Hepatocyte (in vitro differentiated cells): Measurements from ENCODE around the gene DOCK1. TPM values are rescaled to one million over a fixed set of nuclear protein-coding genes. Genes with fewer than 3 reads are reported as not detected.

Source experiments
- DNase-seq: peaks from one replicate; pipeline ENCODE4 v3.0.0-alpha.2; 2016; ENCODE audit warnings: low spot score
- H2AFZ ChIP-seq: fragments of 200-600 bp; sonication (generic); 2 replicates; pipeline ENCODE4 v1.6.0; 2016; ENCODE audit warnings: antibody characterized with exemption, mild to moderate bottlenecking
- H3K27ac ChIP-seq: fragments of 200-600 bp; sonication (generic); 2 replicates; pipeline ENCODE4 v1.5.1; 2016; ENCODE audit warnings: mild to moderate bottlenecking
- H3K27me3 ChIP-seq: fragments of 200-600 bp; sonication (generic); 2 replicates; pipeline ENCODE4 v1.6.1; 2016
- H3K36me3 ChIP-seq: fragments of 200-600 bp; sonication (generic); replicated peaks from 2 replicates; pipeline ENCODE4 v1.5.1; 2016; ENCODE audit warnings: low read depth; ENCODE audit not compliant: insufficient read depth
- H3K4me1 ChIP-seq: fragments of 200-600 bp; sonication (generic); 2 replicates; pipeline ENCODE4 v1.5.1; 2016; ENCODE audit warnings: mild to moderate bottlenecking, moderate library complexity; ENCODE audit not compliant: insufficient read depth
- H3K4me2 ChIP-seq: fragments of 200-600 bp; sonication (generic); 2 replicates; pipeline ENCODE4 v1.6.0; 2016
- H3K4me3 ChIP-seq: fragments of 200-600 bp; sonication (generic); 2 replicates; pipeline ENCODE4 v1.5.1; 2016; ENCODE audit warnings: mild to moderate bottlenecking
- H3K79me2 ChIP-seq: fragments of 200-600 bp; sonication (generic); 2 replicates; pipeline ENCODE4 v1.6.0; 2017; ENCODE audit warnings: mild to moderate bottlenecking
- H3K9me2 ChIP-seq: fragments of 200-600 bp; sonication (generic); replicated peaks from 2 replicates; pipeline ENCODE4 v1.6.0; 2017; ENCODE audit warnings: mild to moderate bottlenecking; ENCODE audit not compliant: insufficient read depth
- H3K9me3 ChIP-seq: fragments of 200-600 bp; sonication (generic); 2 replicates; pipeline ENCODE4 v1.5.1; 2016; ENCODE audit warnings: low read depth, mild to moderate bottlenecking
- H4K20me1 ChIP-seq: fragments of 200-600 bp; sonication (generic); 2 replicates; pipeline ENCODE4 v1.6.0; 2016; ENCODE audit warnings: mild to moderate bottlenecking; ENCODE audit not compliant: insufficient read depth, poor library complexity, severe bottlenecking
- EZH2 ChIP-seq: fragments of 200-600 bp; sonication (generic); IDR thresholded peaks from 2 replicates; pipeline ENCODE4 v1.6.1; 2016; ENCODE audit warnings: antibody characterized with exemption, mild to moderate bottlenecking, borderline replicate concordance
- EZH2phosphoT487 ChIP-seq: fragments of 200-600 bp; sonication (generic); IDR thresholded peaks from one replicate; pipeline ENCODE4 v1.6.1; 2018; ENCODE audit warnings: antibody characterized with exemption, mild to moderate bottlenecking, low read depth, moderate library complexity; ENCODE audit not compliant: unreplicated experiment, severe bottlenecking
- WGBS: methylation state at CpG from one replicate; pipeline ENCODE4 v1.1.6; 2016; ENCODE audit warnings: low lambda C conversion rate; ENCODE audit errors: missing lambda C conversion rate; 5-methylcytosine and 5-hydroxymethylcytosine counted together
- polyA plus RNA-seq: library from polyadenylated mRNA; unstranded; fragments of >200 nt; fragmentation: Nextera tagmentation; extraction: Ambion mirVana; gene quantifications from 2 replicates; pipeline ENCODE4 v1.2.1, GENCODE V29; 2016
- total RNA-seq: library from RNA; depleted of rRNA; stranded (reverse); fragments of >200 nt; gene quantifications from 2 replicates; pipeline ENCODE4 v1.2.3, GENCODE V29; 2014
- TF ChIP-seq, protein P1 (sequence below): fragments of 200-600 bp; sonication (generic); IDR thresholded peaks from 2 replicates; pipeline ENCODE4 v1.5.1; 2016; ENCODE audit warnings: antibody characterized with exemption, mild to moderate bottlenecking; ENCODE audit not compliant: poor library complexity

The DOCK1 gene
- total and polyA plus RNA-seq, 2 experiments from 2014 or later: 16.0 to 55.5 TPM

DNA sequence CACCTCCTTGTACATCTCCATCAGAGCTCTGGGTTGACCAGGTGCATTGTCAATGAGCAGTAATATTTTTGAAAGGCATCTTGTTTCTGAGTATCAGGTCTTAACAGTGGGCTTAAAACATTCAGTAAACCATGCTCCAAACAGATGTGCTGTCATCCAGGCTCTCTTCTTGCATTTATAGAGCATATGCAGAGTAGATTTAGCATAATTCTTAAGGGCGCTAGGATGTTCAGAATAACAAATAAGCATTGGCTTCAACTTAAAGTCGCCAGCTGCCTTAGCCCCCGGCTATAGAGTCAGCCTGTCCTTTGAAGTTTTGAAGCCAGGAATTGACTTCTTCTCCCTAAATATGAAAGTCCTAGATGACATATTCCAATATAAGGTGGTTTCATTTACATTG, 421.7 kb downstream of the DOCK1 start:
- no peak for TF ChIP-seq EZH2phosphoT487
- TF ChIP-seq, protein P1, sequence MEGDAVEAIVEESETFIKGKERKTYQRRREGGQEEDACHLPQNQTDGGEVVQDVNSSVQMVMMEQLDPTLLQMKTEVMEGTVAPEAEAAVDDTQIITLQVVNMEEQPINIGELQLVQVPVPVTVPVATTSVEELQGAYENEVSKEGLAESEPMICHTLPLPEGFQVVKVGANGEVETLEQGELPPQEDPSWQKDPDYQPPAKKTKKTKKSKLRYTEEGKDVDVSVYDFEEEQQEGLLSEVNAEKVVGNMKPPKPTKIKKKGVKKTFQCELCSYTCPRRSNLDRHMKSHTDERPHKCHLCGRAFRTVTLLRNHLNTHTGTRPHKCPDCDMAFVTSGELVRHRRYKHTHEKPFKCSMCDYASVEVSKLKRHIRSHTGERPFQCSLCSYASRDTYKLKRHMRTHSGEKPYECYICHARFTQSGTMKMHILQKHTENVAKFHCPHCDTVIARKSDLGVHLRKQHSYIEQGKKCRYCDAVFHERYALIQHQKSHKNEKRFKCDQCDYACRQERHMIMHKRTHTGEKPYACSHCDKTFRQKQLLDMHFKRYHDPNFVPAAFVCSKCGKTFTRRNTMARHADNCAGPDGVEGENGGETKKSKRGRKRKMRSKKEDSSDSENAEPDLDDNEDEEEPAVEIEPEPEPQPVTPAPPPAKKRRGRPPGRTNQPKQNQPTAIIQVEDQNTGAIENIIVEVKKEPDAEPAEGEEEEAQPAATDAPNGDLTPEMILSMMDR: no peak
- Histone ChIP-seq H3K36me3 (no peaks in the 10 kb centered on the region), H3K9me2 (no peaks in the 10 kb centered on the region), H3K4me2 (no peak overlapping the region), H3K27ac (no peak overlapping the region), H3K27me3 (no peaks in the 10 kb centered on the region), H3K4me3 (no peak overlapping the region), H3K79me2 (no peaks in the 10 kb centered on the region), H2AFZ (no peak overlapping the region), H3K4me1 (no peaks in the 10 kb centered on the region), H4K20me1 (no peaks in the 10 kb centered on the region), H3K9me3 (no peaks in the 10 kb centered on the region)
- 96% methylated on average over 3 of the region's 3 CpGs for WGBS
- no peak for DNase-seq

DNA sequence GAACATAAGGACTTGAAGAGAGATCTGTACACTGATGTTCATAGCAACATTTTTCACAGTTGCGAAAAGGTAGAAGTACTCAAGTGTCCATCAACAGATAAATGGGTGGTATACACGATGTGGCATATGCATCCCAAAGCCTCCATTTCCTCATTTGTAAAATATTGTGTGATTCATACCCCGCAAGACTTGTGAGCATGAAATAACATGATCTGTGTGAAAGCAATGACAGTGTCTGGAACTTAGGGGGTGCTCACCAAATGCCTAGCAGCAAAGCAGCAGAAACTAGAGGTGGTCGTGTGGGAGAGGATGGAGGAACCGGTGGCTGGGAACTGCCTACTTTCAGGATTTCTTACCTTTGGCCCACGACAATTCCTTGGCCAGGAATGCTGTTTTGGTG, 426.5 kb downstream of the DOCK1 start:
- no peak overlapping the region for H2AFZ ChIP-seq
- H3K9me3 ChIP-seq: no peaks in the 10 kb centered on the region
- H3K36me3 ChIP-seq: no peaks in the 10 kb centered on the region
- no peaks in the 10 kb centered on the region for H3K4me1 ChIP-seq
- no peaks in the 10 kb centered on the region for H3K27me3 ChIP-seq
- TF ChIP-seq, protein P1: no peak
- TF ChIP-seq EZH2phosphoT487 (no peak), EZH2 (no peak)
- H3K27ac ChIP-seq: no peak overlapping the region
- no peak for DNase-seq
- H3K4me3 ChIP-seq: no peak overlapping the region
- H3K4me2 ChIP-seq: no peak overlapping the region
- no peaks in the 10 kb centered on the region for H3K79me2 ChIP-seq
- no peaks in the 10 kb centered on the region for H4K20me1 ChIP-seq
- no peaks in the 10 kb centered on the region for H3K9me2 ChIP-seq
- WGBS: 97% methylated on average over 6 of the region's 6 CpGs

DNA sequence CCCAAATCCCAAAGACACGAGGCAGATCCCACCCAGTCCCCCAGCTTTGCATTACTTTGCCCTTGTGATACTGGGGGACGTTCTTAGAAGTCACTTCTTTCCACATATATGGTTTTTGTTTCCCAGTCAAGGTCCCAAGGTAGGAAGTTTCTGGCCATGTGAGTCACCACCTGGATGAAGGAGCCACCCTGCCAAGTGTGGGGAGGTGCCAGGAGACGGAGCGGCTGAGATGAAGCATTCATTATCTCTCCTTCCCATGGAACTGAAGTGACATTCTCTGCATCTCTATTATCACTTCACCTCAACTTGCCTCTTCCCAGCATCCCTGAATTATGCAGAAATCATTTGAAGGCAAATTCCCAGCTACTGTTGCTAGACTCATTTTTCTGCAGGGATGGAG, 427.4 kb downstream of the DOCK1 start:
- Histone ChIP-seq H3K9me2 (no peaks in the 10 kb centered on the region), H3K36me3 (no peaks in the 10 kb centered on the region), H3K4me2 (no peak overlapping the region), H3K27ac (no peak overlapping the region), H2AFZ (no peak overlapping the region), H4K20me1 (no peaks in the 10 kb centered on the region), H3K27me3 (no peaks in the 10 kb centered on the region), H3K4me3 (no peak overlapping the region), H3K9me3 (no peaks in the 10 kb centered on the region), H3K79me2 (no peaks in the 10 kb centered on the region), H3K4me1 (no peaks in the 10 kb centered on the region)
- no peak for TF ChIP-seq EZH2
- no peak for TF ChIP-seq EZH2phosphoT487
- TF ChIP-seq, protein P1: no peak
- 92% methylated on average over 4 of the region's 4 CpGs for WGBS
- no peak for DNase-seq

DNA sequence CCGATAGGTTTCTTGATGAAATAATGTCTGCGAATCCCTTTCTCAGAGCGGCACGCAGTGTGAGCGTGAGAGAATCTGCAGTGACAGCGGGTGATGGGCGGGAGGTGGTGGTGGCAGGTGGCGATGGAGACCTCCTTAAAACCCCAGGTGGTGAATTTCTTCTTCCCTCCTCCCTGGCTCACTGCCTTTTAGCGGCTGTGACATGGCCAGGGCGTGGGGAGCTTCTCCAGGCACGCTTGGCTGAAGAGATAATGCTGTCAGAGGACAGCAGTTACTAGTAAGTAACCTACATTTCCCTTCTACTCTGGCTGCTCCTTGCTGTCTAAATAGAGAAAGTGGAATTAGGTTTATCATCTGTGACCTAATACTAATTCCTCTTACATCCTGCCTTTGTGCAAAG, 432.6 kb downstream of the DOCK1 start:
- no peaks in the 10 kb centered on the region for H3K36me3 ChIP-seq
- WGBS: 86% methylated on average over 11 of the region's 11 CpGs

More for the DNA sequence above, 432.6 kb downstream of the DOCK1 start:
- Histone ChIP-seq H3K27me3 (no peaks in the 10 kb centered on the region), H3K27ac (no peak overlapping the region), H3K79me2 (no peaks in the 10 kb centered on the region), H4K20me1 (no peaks in the 10 kb centered on the region), H2AFZ (no peak overlapping the region), H3K4me1 (no peaks in the 10 kb centered on the region), H3K4me3 (no peak overlapping the region), H3K9me3 (no peaks in the 10 kb centered on the region), H3K4me2 (no peak overlapping the region), H3K9me2 (no peaks in the 10 kb centered on the region)
- no peak for TF ChIP-seq EZH2phosphoT487
- no peak for TF ChIP-seq EZH2
- TF ChIP-seq, protein P1: no peak
- no peak for DNase-seq
